HCT116 (cell line): Measurements from ENCODE around the gene ZNF717. TPM values are rescaled to one million over a fixed set of nuclear protein-coding genes. Genes with fewer than 3 reads are reported as not detected.

Experiments used
- ATAC-seq: fragments of 200-7000 bp; cut with Tn5 transposase; 2 replicates; pipeline ENCODE4 v1.9.1; 2020; ENCODE audit warnings: mild to moderate bottlenecking, moderate library complexity
- BruUV-seq: library from RNA; stranded (reverse); fragments of 400-500 nt; replicated peaks from 2 replicates; lab custom pipeline; 2021; lab: Mats Ljungman, UMichigan
- CTCF ChIA-PET: fragments of 300-600 bp; sonication (Branson Sonifier 250); formaldehyde crosslinking; loops from one replicate; lab custom pipeline; 2021; ENCODE audit warnings: antibody characterized with exemption; lab: Charles Lee
- POLR2A ChIA-PET: fragments of 300-600, 350-600 bp; sonication (Branson Sonifier 250); formaldehyde crosslinking; loops from one replicate; lab custom pipeline; 2021; ENCODE audit warnings: antibody characterized with exemption; lab: Charles Lee
- RAD21 ChIA-PET, 2 experiments: fragments of 300-600 bp; sonication (Branson Sonifier 250); formaldehyde crosslinking; loops; one replicate each; lab custom pipeline; 2023; ENCODE audit warnings: low total read pairs in 2 of 2; ENCODE audit not compliant: uncharacterized antibody in 2 of 2, unreplicated experiment in 2 of 2, low non-redundant PET in 1 of 2; lab: Charles Lee
- DNase-seq: peaks from one replicate; pipeline ENCODE4 v3.0.0-alpha.2; 2010; ENCODE audit warnings: low read depth, low spot score
- H2AFZ ChIP-seq: fragments of 200-600 bp; shearing (Covaris generic), sonication (generic); 2 replicates; pipeline ENCODE4 v1.6.1; 2017; ENCODE audit warnings: low read depth, mixed run types, mixed read lengths, antibody characterized with exemption, low read length; ENCODE audit not compliant: poor library complexity, severe bottlenecking
- H3K27ac ChIP-seq: 2 replicates; pipeline ENCODE4 v1.5.1; 2012; ENCODE audit warnings: low read depth, low read length
- H3K27me3 ChIP-seq: fragments of 200-600 bp; sonication (generic); 2 replicates; pipeline ENCODE4 v1.6.1; 2016; ENCODE audit warnings: mixed run types, low read length, mixed read lengths; ENCODE audit not compliant: insufficient read depth
- H3K36me3 ChIP-seq, 2 experiments: fragments of 200-500 bp in 1 of 2; fragments of 200-600 bp in 1 of 2; sonication (Bioruptor generic) in 1 of 2; sonication (generic) in 1 of 2; 2 replicates each; pipeline versions ENCODE4 v1.5.1 to v1.6.1; 2014 to 2016; ENCODE audit warnings: low read length in 2 of 2, inconsistent platforms in 1 of 2, mixed read lengths in 1 of 2, mixed run types in 1 of 2; ENCODE audit not compliant: insufficient read depth in 2 of 2, control insufficient read depth in 1 of 2
- H3K4me1 ChIP-seq, 2 experiments: fragments of 200-600 bp in 1 of 2; sonication (generic) in 1 of 2; 2 replicates each; pipeline versions ENCODE4 v1.5.1 to v1.6.1; 2012 to 2017; ENCODE audit warnings: low read length in 2 of 2, inconsistent platforms in 1 of 2, mild to moderate bottlenecking in 1 of 2, mixed read lengths in 1 of 2, mixed run types in 1 of 2, moderate library complexity in 1 of 2; ENCODE audit not compliant: insufficient read depth in 2 of 2, control insufficient read depth in 1 of 2
- H3K4me2 ChIP-seq: fragments of 200-600 bp; sonication (generic); 2 replicates; pipeline ENCODE4 v1.6.1; 2017; ENCODE audit warnings: mixed run types, low read length, mixed read lengths
- H3K4me3 ChIP-seq, 2 experiments: fragments of 200-600 bp in 1 of 2; sonication (generic) in 1 of 2; replicated peaks in 1 of 2; 2 replicates each; pipeline ENCODE4 v1.5.1; 2011 to 2016; ENCODE audit warnings: low read length in 2 of 2, control low read depth in 1 of 2, low read depth in 1 of 2, mild to moderate bottlenecking in 1 of 2, mixed read lengths in 1 of 2, mixed run types in 1 of 2
- H3K79me2 ChIP-seq: fragments of 200-600 bp; sonication (generic); 2 replicates; pipeline ENCODE4 v1.6.1; 2017; ENCODE audit warnings: mild to moderate bottlenecking, mixed run types, low read length, moderate library complexity, mixed read lengths; ENCODE audit not compliant: insufficient read depth
- H3K9ac ChIP-seq: fragments of 200-600 bp; sonication (generic); 2 replicates; pipeline ENCODE4 v1.6.1; 2016; ENCODE audit warnings: low read length, mixed read lengths
- H3K9me2 ChIP-seq: fragments of 200-600 bp; sonication (generic), shearing (Covaris generic); 2 replicates; pipeline ENCODE4 v1.6.1; 2017; ENCODE audit warnings: mixed run types, mild to moderate bottlenecking, moderate library complexity; ENCODE audit not compliant: insufficient read depth
- H3K9me3 ChIP-seq, 2 experiments: fragments of 200-500 bp in 1 of 2; fragments of 200-600 bp in 1 of 2; sonication (Bioruptor generic) in 1 of 2; sonication (generic) in 1 of 2; 2 replicates each; pipeline ENCODE4 v1.6.1; 2014 to 2017; ENCODE audit warnings: low read length in 2 of 2, mixed read lengths in 2 of 2, inconsistent platforms in 1 of 2, low read depth in 1 of 2, mild to moderate bottlenecking in 1 of 2, mixed run types in 1 of 2, moderate library complexity in 1 of 2; ENCODE audit not compliant: control insufficient read depth in 1 of 2, insufficient read depth in 1 of 2
- H4K20me1 ChIP-seq: fragments of 200-600 bp; sonication (generic), shearing (Covaris generic); 2 replicates; pipeline ENCODE4 v1.6.1; 2017; ENCODE audit warnings: mixed run types, mild to moderate bottlenecking, moderate library complexity; ENCODE audit not compliant: insufficient read depth
- CBX3 ChIP-seq: IDR thresholded peaks from 2 replicates; pipeline ENCODE4 v1.6.1; 2012; ENCODE audit warnings: low read depth
- EGR1 ChIP-seq: IDR thresholded peaks from 2 replicates; pipeline ENCODE4 v1.6.1; 2012; ENCODE audit warnings: low read depth
- EZH2 ChIP-seq: fragments of 200-600 bp; sonication (generic); IDR thresholded peaks from 2 replicates; pipeline ENCODE4 v1.6.1; 2017; ENCODE audit warnings: antibody characterized with exemption, mixed run types
- EZH2phosphoT487 ChIP-seq: fragments of 200-600 bp; IDR thresholded peaks from 2 replicates; pipeline ENCODE4 v1.6.1; 2018; ENCODE audit warnings: antibody characterized with exemption, borderline replicate concordance
- POLR2A ChIP-seq: IDR thresholded peaks from 2 replicates; pipeline ENCODE4 v1.7.0; 2011; ENCODE audit warnings: borderline replicate concordance; ENCODE audit not compliant: insufficient read depth, insufficient read length; ENCODE audit errors: extremely low read depth
- TCF7L2 ChIP-seq: IDR thresholded peaks from 2 replicates; pipeline ENCODE4 v1.7.0; 2011; ENCODE audit warnings: borderline replicate concordance, inconsistent platforms; ENCODE audit not compliant: insufficient read depth, insufficient read length; ENCODE audit errors: extremely low read depth
- ZBTB33 ChIP-seq: IDR thresholded peaks from 2 replicates; pipeline ENCODE4 v1.6.1; 2011; ENCODE audit warnings: mild to moderate bottlenecking, low read length, moderate library complexity; ENCODE audit not compliant: insufficient replicate concordance; ENCODE audit errors: extremely low read depth
- ZFX ChIP-seq: fragments of 450-650 bp; IDR thresholded peaks from 2 replicates; pipeline ENCODE4 v1.6.1; 2017
- ZNF274 ChIP-seq: fragments of 200-500 bp; sonication (Bioruptor generic); IDR thresholded peaks from 2 replicates; pipeline ENCODE4 v1.6.1; 2014; ENCODE audit warnings: mild to moderate bottlenecking, low read depth, low read length, inconsistent platforms
- intact Hi-C: fragments of 100-400 bp; cut with micrococcal nuclease; formaldehyde crosslinking; loops from 2 replicates; pipeline ENCODE4 v1.10.0; 2022
- total RNA-seq: library from RNA; stranded (reverse); gene quantifications from one replicate; pipeline ENCODE4 v1.2.1, GENCODE V29; 2021; ENCODE audit not compliant: unreplicated experiment

Gene ZNF717
- total RNA-seq, 1 experiment from 2014 or later: 0.12 TPM

- no peak overlapping the region for H2AFZ ChIP-seq
- no peaks in the 10 kb centered on the region for H3K79me2 ChIP-seq
- H3K9me3 ChIP-seq: no peaks in the 10 kb centered on the region; a peak in 1 of 4 replicates
- H3K9ac ChIP-seq: no peak overlapping the region
- no peak overlapping the region for H3K4me2 ChIP-seq
- no TSS peak for BruUV-seq
- ATAC-seq: no peak
- H3K4me1 ChIP-seq: no peaks in the 10 kb centered on the region
- no peak overlapping the region for H3K4me3 ChIP-seq
- no peaks in the 10 kb centered on the region for H3K27me3 ChIP-seq
- H3K36me3 ChIP-seq: no peaks in the 10 kb centered on the region
- TF ChIP-seq ZNF274: no peak
- no peak overlapping the region for H3K27ac ChIP-seq
- ChIA-PET RAD21 (no interaction called here), POLR2A (no interaction called here), CTCF (no interaction called here)
- no peak for DNase-seq
- intact Hi-C loops: no loop called here
- no peaks in the 10 kb centered on the region for H4K20me1 ChIP-seq
- H3K9me2 ChIP-seq: no peaks in the 10 kb centered on the region
These were observed 29.4 kb upstream of the ZNF717 start for GRCh38 chr3:75814797-75815196.

GRCh38 chr3:75782506-75782905 lies 2.8 kb downstream of the ZNF717 start:
- Histone ChIP-seq H3K79me2 (no peaks in the 10 kb centered on the region), H3K27me3 (no peaks in the 10 kb centered on the region), H3K9ac (no peak overlapping the region), H3K9me2 (no peaks in the 10 kb centered on the region), H3K9me3 (no peaks in the 10 kb centered on the region; a peak in 1 of 4 replicates), H3K36me3 (no peaks in the 10 kb centered on the region), H3K4me2 (no peak overlapping the region), H3K4me1 (no peaks in the 10 kb centered on the region), H3K4me3 (no peak overlapping the region), H3K27ac (no peak overlapping the region), H2AFZ (no peak overlapping the region)
- ChIA-PET CTCF (no interaction called here), POLR2A (no interaction called here), RAD21 (no interaction called here)
- DNase-seq (no peak), ATAC-seq (no peak)
- no TSS peak for BruUV-seq
- intact Hi-C loops: no loop called here
- TF ChIP-seq EZH2 (no peak), ZBTB33 (no peak), EZH2phosphoT487 (no peak), TCF7L2 (no peak), POLR2A (no peak), ZFX (no peak), CBX3 (no peak), EGR1 (no peak)
- TF ChIP-seq, all 23 proteins: peak for 0
- no peaks in the 10 kb centered on the region for H4K20me1 ChIP-seq
